Neural cell (in vitro differentiated cells): ENCODE results near the gene PRKAG2. TPM values are rescaled to one million over a fixed set of nuclear protein-coding genes. Genes with fewer than 3 reads are reported as not detected.
A peak's percentile ranks its signal among the peaks of the same experiment; 100 is the strongest.
"Not testable (repeated sequence)": the region's sequence is repeated elsewhere in the genome, so short reads cannot be mapped to it uniquely, and the experiment has no call there.

Experiments used
- H2AFZ ChIP-seq: fragments of 200-600, 300-800 bp; sonication (generic), shearing (Covaris generic); 2 replicates; pipeline ENCODE4 v1.6.0; 2014; ENCODE audit warnings: low read depth, mild to moderate bottlenecking, antibody characterized with exemption, low read length, moderate library complexity
- H3F3A ChIP-seq: fragments of 200-600 bp; shearing (Covaris generic); 2 replicates; pipeline ENCODE4 v1.6.1; 2016; ENCODE audit warnings: mild to moderate bottlenecking, moderate library complexity, mixed read lengths, antibody characterized with exemption, low read length; ENCODE audit not compliant: insufficient read depth, poor library complexity, severe bottlenecking
- H3K27ac ChIP-seq: fragments of 200-600, 300-800 bp; sonication (generic), shearing (Covaris generic); 2 replicates; pipeline ENCODE4 v1.5.1; 2014; ENCODE audit warnings: mild to moderate bottlenecking, low read length, moderate library complexity
- H3K27me3 ChIP-seq: fragments of 300-800, 200-600 bp; sonication (generic), shearing (Covaris generic); 2 replicates; pipeline ENCODE4 v1.6.0; 2014; ENCODE audit warnings: mild to moderate bottlenecking, low read depth, low read length, moderate library complexity; ENCODE audit not compliant: insufficient read depth
- H3K36me3 ChIP-seq: fragments of 300-800, 200-600 bp; sonication (generic), shearing (Covaris generic); 2 replicates; pipeline ENCODE4 v1.5.1; 2014; ENCODE audit warnings: mild to moderate bottlenecking, antibody characterized with exemption, low read length, moderate library complexity; ENCODE audit not compliant: insufficient read depth
- H3K4me2 ChIP-seq: fragments of 300-800, 200-600 bp; sonication (generic), shearing (Covaris generic); 2 replicates; pipeline ENCODE4 v1.6.0; 2014; ENCODE audit warnings: mild to moderate bottlenecking, low read length
- H3K4me3 ChIP-seq: fragments of 300-800, 200-600 bp; sonication (generic), shearing (Covaris generic); 2 replicates; pipeline ENCODE4 v1.5.1; 2014; ENCODE audit warnings: mild to moderate bottlenecking, low read length, moderate library complexity
- H3K79me2 ChIP-seq: fragments of 200-600 bp; shearing (Covaris generic); replicated peaks from 2 replicates; pipeline ENCODE4 v1.6.0; 2014; ENCODE audit warnings: mild to moderate bottlenecking, low read length, moderate library complexity; ENCODE audit not compliant: insufficient read depth
- H3K9ac ChIP-seq: fragments of 300-800, 200-600 bp; sonication (generic), shearing (Covaris generic); 2 replicates; pipeline ENCODE4 v1.6.1; 2016; ENCODE audit warnings: mild to moderate bottlenecking, low read length, mixed read lengths
- H3K9me2 ChIP-seq: fragments of 200-600 bp; shearing (Covaris generic); 2 replicates; pipeline ENCODE4 v1.6.1; 2016; ENCODE audit warnings: mild to moderate bottlenecking, low read length, mixed read lengths; ENCODE audit not compliant: insufficient read depth
- H3K9me3 ChIP-seq: fragments of 200-600, 300-800 bp; sonication (generic), shearing (Covaris generic); 2 replicates; pipeline ENCODE4 v1.6.1; 2016; ENCODE audit warnings: mild to moderate bottlenecking, mixed run types, low read length, moderate library complexity, mixed read lengths
- H4K20me1 ChIP-seq: fragments of 200-600 bp; shearing (Covaris generic); 2 replicates; pipeline ENCODE4 v1.6.1; 2016; ENCODE audit warnings: mild to moderate bottlenecking, mixed run types; ENCODE audit not compliant: insufficient read depth
- EP300 ChIP-seq: fragments of 450-650 bp; conservative IDR thresholded peaks from 2 replicates; pipeline ENCODE4 v1.6.1; 2014; ENCODE audit warnings: antibody characterized with exemption, mild to moderate bottlenecking, moderate library complexity; ENCODE audit not compliant: poor library complexity, severe bottlenecking
- EZH2 ChIP-seq: fragments of 200-600, 300-800 bp; shearing (Covaris generic), sonication (generic); IDR thresholded peaks from 2 replicates; pipeline ENCODE4 v1.6.1; 2014; ENCODE audit warnings: antibody characterized with exemption, low read length, borderline replicate concordance, mild to moderate bottlenecking; ENCODE audit not compliant: insufficient read depth, poor library complexity, severe bottlenecking
- MXI1 ChIP-seq: fragments of 450-650 bp; conservative IDR thresholded peaks from 2 replicates; pipeline ENCODE4 v1.6.1; 2014; ENCODE audit warnings: antibody characterized with exemption, mild to moderate bottlenecking; ENCODE audit not compliant: poor library complexity, severe bottlenecking
- POLR2AphosphoS5 ChIP-seq: IDR thresholded peaks from 2 replicates; pipeline ENCODE4 v1.6.1; 2012
- RAD21 ChIP-seq: fragments of 450-650 bp; conservative IDR thresholded peaks from 2 replicates; pipeline ENCODE4 v1.6.1; 2014; ENCODE audit warnings: antibody characterized with exemption, mild to moderate bottlenecking, moderate library complexity
- SMC3 ChIP-seq: fragments of 450-650 bp; conservative IDR thresholded peaks from 2 replicates; pipeline ENCODE4 v1.6.1; 2014; ENCODE audit warnings: antibody characterized with exemption, mild to moderate bottlenecking, moderate library complexity; ENCODE audit not compliant: poor library complexity
- TAF1 ChIP-seq: IDR thresholded peaks from 2 replicates; pipeline ENCODE4 v1.6.1; 2012; ENCODE audit warnings: low read depth
- polyA plus RNA-seq: library from polyadenylated mRNA; depleted of rRNA; stranded (reverse); fragments of >200 nt; gene quantifications from 2 replicates; pipeline ENCODE4 v1.2.3, GENCODE V29; 2014
- TF ChIP-seq, protein P1 (sequence below): IDR thresholded peaks from 2 replicates; pipeline ENCODE4 v1.6.1; 2012; ENCODE audit warnings: borderline replicate concordance
- TF ChIP-seq, protein P2 (sequence below): fragments of 450-650 bp; IDR thresholded peaks from 2 replicates; pipeline ENCODE4 v1.5.1; 2014; ENCODE audit warnings: antibody characterized with exemption, mild to moderate bottlenecking, moderate library complexity; ENCODE audit not compliant: poor library complexity, severe bottlenecking

The PRKAG2 gene
- polyA plus RNA-seq, 1 donor from 2014 or later: 22.9 TPM

- H3K9me3 ChIP-seq: no peaks in the 10 kb centered on the region
- no peak overlapping the region for H2AFZ ChIP-seq
- no peaks in the 10 kb centered on the region for H3K9me2 ChIP-seq
- H3K27ac ChIP-seq: peak overlapping the region; percentile 76
- H4K20me1 ChIP-seq: no peaks in the 10 kb centered on the region
- H3K9ac ChIP-seq: peak overlapping the region; percentile 58
- H3K36me3 ChIP-seq: no peaks in the 10 kb centered on the region
- no peaks in the 10 kb centered on the region for H3K27me3 ChIP-seq
- peak overlapping the region; percentile 0 for H3K4me2 ChIP-seq
- TF ChIP-seq POLR2AphosphoS5 (no peak), EP300 (no peak), SMC3 (no peak), RAD21 (no peak), MXI1 (no peak), EZH2 (no peak), TAF1 (no peak)
- TF ChIP-seq, protein P1, sequence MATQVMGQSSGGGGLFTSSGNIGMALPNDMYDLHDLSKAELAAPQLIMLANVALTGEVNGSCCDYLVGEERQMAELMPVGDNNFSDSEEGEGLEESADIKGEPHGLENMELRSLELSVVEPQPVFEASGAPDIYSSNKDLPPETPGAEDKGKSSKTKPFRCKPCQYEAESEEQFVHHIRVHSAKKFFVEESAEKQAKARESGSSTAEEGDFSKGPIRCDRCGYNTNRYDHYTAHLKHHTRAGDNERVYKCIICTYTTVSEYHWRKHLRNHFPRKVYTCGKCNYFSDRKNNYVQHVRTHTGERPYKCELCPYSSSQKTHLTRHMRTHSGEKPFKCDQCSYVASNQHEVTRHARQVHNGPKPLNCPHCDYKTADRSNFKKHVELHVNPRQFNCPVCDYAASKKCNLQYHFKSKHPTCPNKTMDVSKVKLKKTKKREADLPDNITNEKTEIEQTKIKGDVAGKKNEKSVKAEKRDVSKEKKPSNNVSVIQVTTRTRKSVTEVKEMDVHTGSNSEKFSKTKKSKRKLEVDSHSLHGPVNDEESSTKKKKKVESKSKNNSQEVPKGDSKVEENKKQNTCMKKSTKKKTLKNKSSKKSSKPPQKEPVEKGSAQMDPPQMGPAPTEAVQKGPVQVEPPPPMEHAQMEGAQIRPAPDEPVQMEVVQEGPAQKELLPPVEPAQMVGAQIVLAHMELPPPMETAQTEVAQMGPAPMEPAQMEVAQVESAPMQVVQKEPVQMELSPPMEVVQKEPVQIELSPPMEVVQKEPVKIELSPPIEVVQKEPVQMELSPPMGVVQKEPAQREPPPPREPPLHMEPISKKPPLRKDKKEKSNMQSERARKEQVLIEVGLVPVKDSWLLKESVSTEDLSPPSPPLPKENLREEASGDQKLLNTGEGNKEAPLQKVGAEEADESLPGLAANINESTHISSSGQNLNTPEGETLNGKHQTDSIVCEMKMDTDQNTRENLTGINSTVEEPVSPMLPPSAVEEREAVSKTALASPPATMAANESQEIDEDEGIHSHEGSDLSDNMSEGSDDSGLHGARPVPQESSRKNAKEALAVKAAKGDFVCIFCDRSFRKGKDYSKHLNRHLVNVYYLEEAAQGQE: no peak
- TF ChIP-seq, protein P2, sequence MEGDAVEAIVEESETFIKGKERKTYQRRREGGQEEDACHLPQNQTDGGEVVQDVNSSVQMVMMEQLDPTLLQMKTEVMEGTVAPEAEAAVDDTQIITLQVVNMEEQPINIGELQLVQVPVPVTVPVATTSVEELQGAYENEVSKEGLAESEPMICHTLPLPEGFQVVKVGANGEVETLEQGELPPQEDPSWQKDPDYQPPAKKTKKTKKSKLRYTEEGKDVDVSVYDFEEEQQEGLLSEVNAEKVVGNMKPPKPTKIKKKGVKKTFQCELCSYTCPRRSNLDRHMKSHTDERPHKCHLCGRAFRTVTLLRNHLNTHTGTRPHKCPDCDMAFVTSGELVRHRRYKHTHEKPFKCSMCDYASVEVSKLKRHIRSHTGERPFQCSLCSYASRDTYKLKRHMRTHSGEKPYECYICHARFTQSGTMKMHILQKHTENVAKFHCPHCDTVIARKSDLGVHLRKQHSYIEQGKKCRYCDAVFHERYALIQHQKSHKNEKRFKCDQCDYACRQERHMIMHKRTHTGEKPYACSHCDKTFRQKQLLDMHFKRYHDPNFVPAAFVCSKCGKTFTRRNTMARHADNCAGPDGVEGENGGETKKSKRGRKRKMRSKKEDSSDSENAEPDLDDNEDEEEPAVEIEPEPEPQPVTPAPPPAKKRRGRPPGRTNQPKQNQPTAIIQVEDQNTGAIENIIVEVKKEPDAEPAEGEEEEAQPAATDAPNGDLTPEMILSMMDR: no peak
- no peaks in the 10 kb centered on the region for H3K79me2 ChIP-seq
- H3F3A ChIP-seq: peaks cover 8% of the 10 kb centered on the region
- peak overlapping the region; percentile 52 for H3K4me3 ChIP-seq
Observed at GRCh38 chr7:151537818-151538561, 338.9 kb downstream of the PRKAG2 start.

GRCh38 chr7:151536178-151536577 is 340.7 kb downstream of the PRKAG2 start:
- H3K4me2 ChIP-seq, H3K36me3 ChIP-seq, H3K27ac ChIP-seq, H3K79me2 ChIP-seq, H3K27me3 ChIP-seq, H3K9me2 ChIP-seq, H3F3A ChIP-seq, H4K20me1 ChIP-seq, H3K4me3 ChIP-seq, H2AFZ ChIP-seq, H3K9me3 ChIP-seq, H3K9ac ChIP-seq: not testable (repeated sequence)
